ENCODE data around the gene SLC16A7. TPM values are rescaled to one million over a fixed set of nuclear protein-coding genes. Genes with fewer than 3 reads are reported as not detected.

SLC16A7 gene
- total RNA-seq, 4 donors from 2014 or later, result 18.2 to 71.4 (median 45.0) TPM

DNA sequence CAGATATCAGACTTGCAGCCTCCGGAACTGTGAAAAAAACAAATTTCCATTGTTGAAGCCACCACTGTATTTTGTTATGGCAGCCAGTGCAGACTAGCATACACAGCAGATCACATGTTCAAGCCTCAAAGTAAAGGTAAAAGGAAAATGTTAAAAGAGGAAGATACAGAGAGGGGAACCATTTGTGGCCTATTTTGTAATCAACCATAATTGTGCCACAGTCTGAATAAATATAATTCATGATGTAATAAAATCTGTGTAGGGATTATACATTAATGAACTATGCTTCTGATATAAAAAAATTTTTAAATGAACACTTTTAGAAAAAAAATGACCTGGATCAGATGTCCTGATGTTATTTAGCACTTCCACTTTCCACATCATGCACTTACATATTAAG, 79.6 kb downstream of the SLC16A7 start:
- Histone ChIP-seq H3K27me3 (no peaks in the 10 kb centered on the region), H3K27ac (no peak overlapping the region), H3K9me3 (no peaks in the 10 kb centered on the region), H3K4me1 (peaks cover 0 to 13% (median 0%) of the 10 kb centered on the region in 3 donors), H3K4me3 (no peak overlapping the region), H3K36me3 (no peaks in the 10 kb centered on the region)
- 100% methylated on average over 1 of the region's 1 CpG; no CpG with 5 or more reads in 1 of the 2 donors for WGBS, 2 donors (ENCODE audit: low coverage in 1 of 2)
- TF ChIP-seq, protein P1, sequence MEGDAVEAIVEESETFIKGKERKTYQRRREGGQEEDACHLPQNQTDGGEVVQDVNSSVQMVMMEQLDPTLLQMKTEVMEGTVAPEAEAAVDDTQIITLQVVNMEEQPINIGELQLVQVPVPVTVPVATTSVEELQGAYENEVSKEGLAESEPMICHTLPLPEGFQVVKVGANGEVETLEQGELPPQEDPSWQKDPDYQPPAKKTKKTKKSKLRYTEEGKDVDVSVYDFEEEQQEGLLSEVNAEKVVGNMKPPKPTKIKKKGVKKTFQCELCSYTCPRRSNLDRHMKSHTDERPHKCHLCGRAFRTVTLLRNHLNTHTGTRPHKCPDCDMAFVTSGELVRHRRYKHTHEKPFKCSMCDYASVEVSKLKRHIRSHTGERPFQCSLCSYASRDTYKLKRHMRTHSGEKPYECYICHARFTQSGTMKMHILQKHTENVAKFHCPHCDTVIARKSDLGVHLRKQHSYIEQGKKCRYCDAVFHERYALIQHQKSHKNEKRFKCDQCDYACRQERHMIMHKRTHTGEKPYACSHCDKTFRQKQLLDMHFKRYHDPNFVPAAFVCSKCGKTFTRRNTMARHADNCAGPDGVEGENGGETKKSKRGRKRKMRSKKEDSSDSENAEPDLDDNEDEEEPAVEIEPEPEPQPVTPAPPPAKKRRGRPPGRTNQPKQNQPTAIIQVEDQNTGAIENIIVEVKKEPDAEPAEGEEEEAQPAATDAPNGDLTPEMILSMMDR (IDR thresholded peaks at IDR 0.05), result no peak
- TF ChIP-seq POLR2A (IDR thresholded peaks at IDR 0.05), result no peak
- no peak for TF ChIP-seq POLR2AphosphoS5 (IDR thresholded peaks at IDR 0.05)
- TF ChIP-seq EP300 (IDR thresholded peaks at IDR 0.05), result no peak
- no peak for ATAC-seq

DNA sequence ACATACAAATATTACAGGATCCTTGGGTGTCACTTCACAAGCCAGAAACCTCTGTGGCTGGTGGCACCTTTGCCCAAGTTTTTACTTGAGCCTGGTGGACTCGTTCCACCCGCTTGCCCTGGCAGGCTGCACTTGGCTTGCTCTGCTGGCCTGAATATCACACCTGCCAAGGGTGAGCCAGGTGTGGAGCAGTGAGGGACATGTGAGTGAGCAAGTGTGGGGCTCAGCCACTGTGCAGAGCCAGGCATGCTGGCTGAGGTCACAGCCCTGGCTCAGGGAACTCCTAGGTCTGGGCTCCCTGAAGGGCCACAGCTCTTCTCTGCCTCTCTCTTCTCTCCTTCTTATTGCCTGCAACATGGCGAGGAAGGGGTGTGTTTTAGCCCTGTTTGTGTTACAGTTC, 82.0 kb downstream of the SLC16A7 start:
- no peaks in the 10 kb centered on the region for H3K9me3 ChIP-seq
- H3K36me3 ChIP-seq, result no peaks in the 10 kb centered on the region
- H3K4me3 ChIP-seq, result no peak overlapping the region
- ATAC-seq, result no peak
- H3K27ac ChIP-seq, result no peak overlapping the region
- 53 to 83% methylated on average over 1 to 3 of the region's 3 CpGs for WGBS, 2 donors (ENCODE audit: low coverage in 1 of 2)
- H3K27me3 ChIP-seq, result no peaks in the 10 kb centered on the region
- H3K4me1 ChIP-seq, result peaks cover 0 to 13% (median 0%) of the 10 kb centered on the region in 3 donors
- TF ChIP-seq POLR2AphosphoS5 (IDR thresholded peaks at IDR 0.05) (no peak), POLR2A (IDR thresholded peaks at IDR 0.05) (no peak), EP300 (IDR thresholded peaks at IDR 0.05) (no peak)
- TF ChIP-seq, protein P1 (IDR thresholded peaks at IDR 0.05), result no peak

DNA sequence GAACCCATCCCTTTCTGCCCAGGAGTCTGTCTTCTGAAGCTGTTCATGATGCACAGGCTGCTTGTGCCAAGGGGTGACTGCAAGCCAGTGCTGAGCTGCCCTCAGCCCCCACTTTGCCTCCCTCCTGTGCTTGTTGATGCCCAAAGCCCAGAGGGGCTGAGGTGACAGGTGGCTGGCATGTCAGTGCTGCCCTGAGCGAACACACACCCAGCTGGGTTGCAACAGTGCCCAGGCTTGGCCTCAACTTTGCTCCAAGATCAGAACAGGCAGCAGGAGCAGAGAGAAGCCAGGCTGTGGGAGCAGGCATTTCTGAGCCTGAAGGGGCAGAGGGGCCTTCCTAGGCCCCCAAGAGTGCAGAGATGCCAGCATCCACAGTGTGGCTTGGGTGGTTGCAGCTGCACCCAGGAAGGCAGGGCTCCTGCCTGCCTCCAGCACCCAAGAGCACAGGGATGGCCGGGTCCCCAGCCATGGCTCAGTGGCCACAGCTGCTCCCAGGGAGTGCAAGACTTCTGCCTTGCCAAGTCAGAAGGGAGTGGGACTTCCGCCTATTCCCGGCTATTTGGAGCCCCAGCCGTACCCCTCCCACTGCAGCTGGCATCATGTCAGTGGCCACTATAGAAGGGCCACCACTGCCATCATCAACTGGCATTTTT, 83.1 kb downstream of the SLC16A7 start:
- no peak for ATAC-seq
- no CpG with 5 or more reads among the region's 5 CpGs for WGBS, 2 donors (ENCODE audit: low coverage in 1 of 2)
- no peak for TF ChIP-seq POLR2AphosphoS5 (IDR thresholded peaks at IDR 0.05)
- TF ChIP-seq EP300 (IDR thresholded peaks at IDR 0.05), result no peak
- TF ChIP-seq, protein P1 (IDR thresholded peaks at IDR 0.05), result no peak
- TF ChIP-seq POLR2A (IDR thresholded peaks at IDR 0.05), result no peak
- H3K27ac ChIP-seq, result no peak overlapping the region
- H3K9me3 ChIP-seq, result no peaks in the 10 kb centered on the region
- H3K36me3 ChIP-seq, result no peaks in the 10 kb centered on the region
- H3K27me3 ChIP-seq, result no peaks in the 10 kb centered on the region
- peaks cover 0 to 13% (median 0%) of the 10 kb centered on the region in 3 donors for H3K4me1 ChIP-seq
- H3K4me3 ChIP-seq, result no peak overlapping the region

DNA sequence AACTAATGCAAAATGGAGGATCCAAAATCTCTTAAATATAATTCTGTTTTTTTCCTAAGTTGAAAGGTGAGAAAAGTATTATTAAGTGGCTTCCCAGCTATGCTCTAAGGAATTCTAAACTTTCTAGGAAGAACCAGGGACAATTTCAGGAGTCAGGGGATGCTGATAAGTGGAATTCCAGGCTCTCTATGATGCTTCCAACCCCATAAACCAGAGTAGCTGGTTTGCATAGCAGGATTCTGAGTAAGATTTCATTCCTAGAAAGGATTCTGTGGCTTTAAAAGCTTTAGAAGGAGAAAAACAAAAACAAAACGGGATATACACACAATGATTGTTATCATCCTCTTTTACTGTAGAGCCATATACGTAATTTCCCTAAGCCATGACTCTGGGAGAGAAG, 93.9 kb downstream of the SLC16A7 start:
- 86 to 92% methylated on average over 2 of the region's 2 CpGs for WGBS, 2 donors (ENCODE audit: low coverage in 1 of 2)
- Histone ChIP-seq H3K9me3 (no peaks in the 10 kb centered on the region), H3K27me3 (no peaks in the 10 kb centered on the region), H3K27ac (no peak overlapping the region), H3K4me1 (no peaks in the 10 kb centered on the region), H3K36me3 (no peaks in the 10 kb centered on the region), H3K4me3 (no peak overlapping the region)
- no peak for TF ChIP-seq EP300 (IDR thresholded peaks at IDR 0.05)
- TF ChIP-seq POLR2A (IDR thresholded peaks at IDR 0.05), result no peak
- no peak for ATAC-seq

DNA sequence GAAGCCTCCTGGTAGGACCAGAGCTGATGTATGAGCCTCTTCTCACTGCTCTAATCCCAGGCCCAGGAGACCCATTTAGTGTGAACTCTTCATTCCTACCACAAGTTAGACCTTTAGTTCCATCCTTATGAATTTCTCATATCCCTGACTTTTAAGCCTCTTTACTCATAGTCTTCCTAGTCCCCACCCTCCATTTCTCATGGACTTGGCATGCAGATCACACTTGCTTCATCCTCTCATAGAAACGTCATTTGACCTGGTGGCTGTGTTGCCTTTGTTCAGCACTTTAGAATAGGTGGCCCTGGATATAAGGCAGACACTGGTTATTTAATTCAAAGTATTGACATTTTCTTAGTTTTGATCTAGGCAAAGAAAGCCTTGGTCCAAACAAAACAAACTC, 99.5 kb downstream of the SLC16A7 start:
- 58 to 67% methylated on average over 1 of the region's 1 CpG for WGBS, 2 donors (ENCODE audit: low coverage in 1 of 2)
- H3K36me3 ChIP-seq, result no peaks in the 10 kb centered on the region
- no peak overlapping the region for H3K27ac ChIP-seq
- H3K27me3 ChIP-seq, result no peaks in the 10 kb centered on the region
- H3K9me3 ChIP-seq, result no peaks in the 10 kb centered on the region
- H3K4me1 ChIP-seq, result peaks cover 0 to 10% (median 0%) of the 10 kb centered on the region in 3 donors
- no peak for TF ChIP-seq EP300 (IDR thresholded peaks at IDR 0.05)
- TF ChIP-seq POLR2AphosphoS5 (IDR thresholded peaks at IDR 0.05), result no peak
- TF ChIP-seq, protein P1 (IDR thresholded peaks at IDR 0.05), result no peak
- no peak for TF ChIP-seq POLR2A (IDR thresholded peaks at IDR 0.05)
- peak; percentile 52 for ATAC-seq
- H3K4me3 ChIP-seq, result no peak overlapping the region
